ENCODE measurements around the gene PTGDS.

DNA sequence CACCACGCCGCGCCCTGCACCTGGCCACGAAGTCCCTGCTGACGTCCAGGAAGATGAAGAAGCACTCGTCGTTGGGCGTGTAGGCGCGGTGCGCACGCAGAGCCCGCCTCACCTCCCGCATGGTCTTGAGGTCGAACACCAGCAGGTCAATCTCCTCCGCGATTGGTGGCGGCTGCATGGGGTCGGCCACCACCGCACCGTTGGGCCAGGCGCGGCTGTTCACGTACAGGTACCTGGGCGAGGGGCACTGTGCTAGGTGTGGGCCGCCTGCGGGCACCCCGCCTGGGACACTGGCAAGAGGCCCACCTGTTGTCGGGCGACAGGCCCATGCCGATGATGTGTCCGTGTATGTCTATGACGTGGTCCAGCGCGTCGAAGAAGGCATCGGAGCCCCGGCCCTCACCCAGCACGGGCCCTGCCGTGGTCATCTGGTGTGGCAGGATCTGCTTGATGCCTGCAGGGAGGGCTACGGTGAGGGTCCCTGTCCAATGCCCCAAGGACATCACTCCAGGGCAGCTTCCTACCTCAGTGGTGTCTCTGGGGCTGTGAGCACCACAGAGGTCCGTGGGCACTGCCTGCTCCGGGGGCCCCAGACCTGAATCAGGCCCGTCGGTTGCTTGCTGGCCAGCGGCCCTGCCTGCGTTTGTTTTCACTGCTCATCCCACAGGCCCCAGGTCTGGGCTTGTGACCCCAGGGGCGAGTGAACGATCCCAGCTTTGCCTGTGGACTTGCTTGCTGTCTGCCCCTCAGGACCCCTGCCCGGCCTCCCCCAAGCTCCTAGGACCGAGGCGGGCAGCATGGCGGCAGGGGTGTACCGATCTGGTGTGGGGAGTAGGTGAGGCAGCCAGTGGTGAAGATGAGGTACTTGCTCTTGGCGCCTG lies 35.8 kb upstream of the PTGDS start:
- TF ChIP-seq POLR2A (IDR thresholded peaks at IDR 0.05; ENCODE audit: low read depth, low read length) (no peak), MYC (IDR thresholded peaks at IDR 0.05; ENCODE audit: insufficient read depth, insufficient read length, insufficient replicate concordance, low read length, severe bottlenecking) (no peak)
